ENCODE measurements around the gene GMPR2.

DNA sequence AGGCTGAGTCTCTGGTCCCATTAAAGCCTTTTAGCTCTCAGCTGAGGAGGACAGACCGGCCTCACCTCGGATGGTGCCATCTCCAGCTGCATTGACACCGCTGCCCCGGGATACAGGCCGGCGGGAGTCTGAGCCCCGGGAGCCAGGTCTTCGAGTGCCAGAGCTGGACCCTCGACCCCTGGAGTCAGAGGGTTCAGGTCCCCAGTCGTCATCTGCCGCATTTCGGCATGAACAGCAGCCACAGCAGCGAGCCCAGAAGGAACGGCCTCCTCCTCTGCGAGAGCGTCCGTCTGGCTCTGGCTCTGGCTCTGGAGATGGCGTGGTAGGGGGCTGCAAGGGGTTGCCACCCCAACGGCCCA is 29.2 kb downstream of the GMPR2 start:
- no peak for TF ChIP-seq EZH2 (IDR thresholded peaks at IDR 0.05; ENCODE audit: borderline replicate concordance)
- TF ChIP-seq, protein P1, sequence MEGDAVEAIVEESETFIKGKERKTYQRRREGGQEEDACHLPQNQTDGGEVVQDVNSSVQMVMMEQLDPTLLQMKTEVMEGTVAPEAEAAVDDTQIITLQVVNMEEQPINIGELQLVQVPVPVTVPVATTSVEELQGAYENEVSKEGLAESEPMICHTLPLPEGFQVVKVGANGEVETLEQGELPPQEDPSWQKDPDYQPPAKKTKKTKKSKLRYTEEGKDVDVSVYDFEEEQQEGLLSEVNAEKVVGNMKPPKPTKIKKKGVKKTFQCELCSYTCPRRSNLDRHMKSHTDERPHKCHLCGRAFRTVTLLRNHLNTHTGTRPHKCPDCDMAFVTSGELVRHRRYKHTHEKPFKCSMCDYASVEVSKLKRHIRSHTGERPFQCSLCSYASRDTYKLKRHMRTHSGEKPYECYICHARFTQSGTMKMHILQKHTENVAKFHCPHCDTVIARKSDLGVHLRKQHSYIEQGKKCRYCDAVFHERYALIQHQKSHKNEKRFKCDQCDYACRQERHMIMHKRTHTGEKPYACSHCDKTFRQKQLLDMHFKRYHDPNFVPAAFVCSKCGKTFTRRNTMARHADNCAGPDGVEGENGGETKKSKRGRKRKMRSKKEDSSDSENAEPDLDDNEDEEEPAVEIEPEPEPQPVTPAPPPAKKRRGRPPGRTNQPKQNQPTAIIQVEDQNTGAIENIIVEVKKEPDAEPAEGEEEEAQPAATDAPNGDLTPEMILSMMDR (IDR thresholded peaks at IDR 0.05; ENCODE audit: poor library complexity) = no peak

All from hepatocyte (in vitro differentiated cells).